HG03439 (cell line): Measurements from ENCODE around the gene TUBA1B.

Source experiments
- ATAC-seq: cut with Tn5 transposase; IDR thresholded peaks from one replicate; pipeline ENCODE4 v1.9.1; 2021; ENCODE audit warnings: mild to moderate bottlenecking, moderate library complexity; ENCODE audit not compliant: unreplicated experiment

The TUBA1B gene

GRCh38 chr12:49091056-49091835, 39.9 kb downstream of the TUBA1B start:
- no peak for ATAC-seq

- ATAC-seq: no peak
Observed at GRCh38 chr12:49089821-49090773, 41.1 kb downstream of the TUBA1B start.

- no peak for ATAC-seq
Observed at GRCh38 chr12:49088932-49089330, 42.3 kb downstream of the TUBA1B start.

GRCh38 chr12:49088150-49088931, 42.9 kb downstream of the TUBA1B start:
- peak; percentile 93 for ATAC-seq

- no peak for ATAC-seq
Observed at GRCh38 chr12:49086116-49086515, 45.1 kb downstream of the TUBA1B start.

GRCh38 chr12:49084438-49084837, 46.8 kb downstream of the TUBA1B start:
- ATAC-seq: no peak

GRCh38 chr12:49079793-49080192, 51.4 kb downstream of the TUBA1B start:
- ATAC-seq: no peak
